Activated naive CD4-positive, alpha-beta T cell treated with anti-CD3 and anti-CD28 coated beads, Interleukin-2, amount 10 ng/mL, durations not matched to agents 7 days and 5 days (primary cell): ENCODE results near the gene NCF1.
"Not testable (repeated sequence)": the region's sequence is repeated elsewhere in the genome, so short reads cannot be mapped to it uniquely, and the experiment has no call there.

ENCODE experiments used
- CTCF ChIA-PET: fragments of 350-600 bp; sonication (Branson Sonifier 250); formaldehyde crosslinking; loops from one replicate; lab custom pipeline; 2021; ENCODE audit warnings: antibody characterized with exemption; lab: Charles Lee
- DNase-seq: peaks from one replicate; pipeline ENCODE4 v3.0.0-alpha.2; 2020
- H3K27ac Mint-ChIP-seq: one replicate; pipeline ENCODE4 v1.8.0; 2021; ENCODE audit warnings: mild to moderate bottlenecking, moderate library complexity, mixed read lengths
- H3K27me3 Mint-ChIP-seq: one replicate; pipeline ENCODE4 v1.8.0; 2021; ENCODE audit warnings: mild to moderate bottlenecking, mixed read lengths
- H3K36me3 Mint-ChIP-seq: one replicate; pipeline ENCODE4 v1.8.0; 2021; ENCODE audit warnings: mixed read lengths
- H3K4me1 Mint-ChIP-seq: one replicate; pipeline ENCODE4 v1.8.0; 2021; ENCODE audit warnings: mixed read lengths
- H3K4me3 Mint-ChIP-seq: one replicate; pipeline ENCODE4 v1.8.0; 2021; ENCODE audit warnings: mild to moderate bottlenecking, moderate library complexity, mixed read lengths
- H3K9me3 Mint-ChIP-seq: one replicate; pipeline ENCODE4 v1.8.0; 2021; ENCODE audit warnings: mixed read lengths

The NCF1 gene

DNA sequence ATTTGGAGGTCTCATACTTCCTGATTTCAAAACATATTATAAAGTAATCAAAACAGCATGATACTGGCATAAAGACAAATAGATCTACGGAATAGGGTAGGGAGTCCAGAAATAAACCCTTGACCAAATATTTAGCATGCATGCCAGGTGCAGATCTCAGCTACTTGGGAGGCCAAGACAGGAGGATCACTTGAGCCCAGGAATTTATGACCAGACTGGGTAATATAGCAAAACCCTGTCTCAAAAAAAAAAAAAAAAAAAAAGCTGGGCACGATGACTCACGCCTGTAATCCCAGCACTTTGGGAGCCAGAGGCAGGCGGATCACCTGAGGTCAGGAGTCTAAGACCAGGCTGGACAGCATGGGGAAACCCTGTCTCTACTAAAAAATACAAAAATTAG is 56.1 kb downstream of the NCF1 start:
- CTCF ChIA-PET, H3K27ac Mint-ChIP-seq, H3K4me1 Mint-ChIP-seq: not testable (repeated sequence)

DNA sequence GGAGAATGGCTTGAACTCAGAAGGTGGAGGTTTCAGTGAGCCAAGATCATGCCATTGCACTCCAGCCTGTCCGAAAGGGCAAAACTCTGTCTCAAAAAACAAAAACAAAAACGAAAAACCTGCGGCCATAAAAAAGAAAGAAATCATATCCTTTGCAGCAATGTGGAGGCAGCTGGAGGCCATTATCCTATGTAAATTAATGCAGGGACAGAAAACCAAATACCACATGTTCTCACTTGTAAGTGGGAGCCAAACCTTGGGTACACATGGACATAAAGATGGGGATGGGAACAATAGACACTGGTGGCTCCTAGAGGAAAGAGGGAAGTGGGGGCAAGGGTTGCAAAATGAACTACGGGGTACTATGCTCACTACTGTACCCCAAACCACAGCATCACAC is 56.6 kb downstream of the NCF1 start:
- H3K27ac Mint-ChIP-seq, H3K9me3 Mint-ChIP-seq, H3K4me1 Mint-ChIP-seq, H3K4me3 Mint-ChIP-seq, DNase-seq, H3K36me3 Mint-ChIP-seq, CTCF ChIA-PET, H3K27me3 Mint-ChIP-seq: not testable (repeated sequence)

More for the DNA sequence above, 56.1 kb downstream of the NCF1 start:
- not testable (repeated sequence) for DNase-seq, H3K27me3 Mint-ChIP-seq, H3K4me3 Mint-ChIP-seq, H3K9me3 Mint-ChIP-seq, H3K36me3 Mint-ChIP-seq
